ENCODE data around the gene ADAMTS2.

ADAMTS2 gene

GRCh38 chr5:179275941-179276837, 69.1 kb downstream of the ADAMTS2 start:
- Histone ChIP-seq H3F3A (ENCODE audit: insufficient read depth) (no peaks in the 10 kb centered on the region), H3K4me3 (ENCODE audit: insufficient read depth, low read length, poor library complexity, severe bottlenecking) (no peak overlapping the region), H3K27ac (ENCODE audit: low read depth, low read length) (no peak overlapping the region), H3K27me3 (ENCODE audit: low read length) (no peaks in the 10 kb centered on the region), H3K36me3 (ENCODE audit: low read length) (no peaks in the 10 kb centered on the region), H3K79me2 (ENCODE audit: insufficient read depth, low read length) (no peaks in the 10 kb centered on the region), H3K9me3 (ENCODE audit: insufficient read depth, low read length) (no peaks in the 10 kb centered on the region), H3K4me2 (ENCODE audit: low read depth, low read length, poor library complexity, severe bottlenecking) (no peak overlapping the region), H2AFZ (ENCODE audit: low read depth, low read length, severe bottlenecking) (no peak overlapping the region), H3K9me2 (replicated peaks; ENCODE audit: insufficient read depth, low read length) (no peaks in the 10 kb centered on the region), H4K20me1 (ENCODE audit: low read depth, low read length) (no peaks in the 10 kb centered on the region), H3K9ac (ENCODE audit: low read length) (no peak overlapping the region)
- TF ChIP-seq EZH2phosphoT487 (conservative IDR thresholded peaks at IDR 0.05; ENCODE audit: low read length): no peak
- TF ChIP-seq, protein P1, sequence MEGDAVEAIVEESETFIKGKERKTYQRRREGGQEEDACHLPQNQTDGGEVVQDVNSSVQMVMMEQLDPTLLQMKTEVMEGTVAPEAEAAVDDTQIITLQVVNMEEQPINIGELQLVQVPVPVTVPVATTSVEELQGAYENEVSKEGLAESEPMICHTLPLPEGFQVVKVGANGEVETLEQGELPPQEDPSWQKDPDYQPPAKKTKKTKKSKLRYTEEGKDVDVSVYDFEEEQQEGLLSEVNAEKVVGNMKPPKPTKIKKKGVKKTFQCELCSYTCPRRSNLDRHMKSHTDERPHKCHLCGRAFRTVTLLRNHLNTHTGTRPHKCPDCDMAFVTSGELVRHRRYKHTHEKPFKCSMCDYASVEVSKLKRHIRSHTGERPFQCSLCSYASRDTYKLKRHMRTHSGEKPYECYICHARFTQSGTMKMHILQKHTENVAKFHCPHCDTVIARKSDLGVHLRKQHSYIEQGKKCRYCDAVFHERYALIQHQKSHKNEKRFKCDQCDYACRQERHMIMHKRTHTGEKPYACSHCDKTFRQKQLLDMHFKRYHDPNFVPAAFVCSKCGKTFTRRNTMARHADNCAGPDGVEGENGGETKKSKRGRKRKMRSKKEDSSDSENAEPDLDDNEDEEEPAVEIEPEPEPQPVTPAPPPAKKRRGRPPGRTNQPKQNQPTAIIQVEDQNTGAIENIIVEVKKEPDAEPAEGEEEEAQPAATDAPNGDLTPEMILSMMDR (IDR thresholded peaks at IDR 0.05; ENCODE audit: insufficient read depth, low read length, poor library complexity, severe bottlenecking): no peak

DNA sequence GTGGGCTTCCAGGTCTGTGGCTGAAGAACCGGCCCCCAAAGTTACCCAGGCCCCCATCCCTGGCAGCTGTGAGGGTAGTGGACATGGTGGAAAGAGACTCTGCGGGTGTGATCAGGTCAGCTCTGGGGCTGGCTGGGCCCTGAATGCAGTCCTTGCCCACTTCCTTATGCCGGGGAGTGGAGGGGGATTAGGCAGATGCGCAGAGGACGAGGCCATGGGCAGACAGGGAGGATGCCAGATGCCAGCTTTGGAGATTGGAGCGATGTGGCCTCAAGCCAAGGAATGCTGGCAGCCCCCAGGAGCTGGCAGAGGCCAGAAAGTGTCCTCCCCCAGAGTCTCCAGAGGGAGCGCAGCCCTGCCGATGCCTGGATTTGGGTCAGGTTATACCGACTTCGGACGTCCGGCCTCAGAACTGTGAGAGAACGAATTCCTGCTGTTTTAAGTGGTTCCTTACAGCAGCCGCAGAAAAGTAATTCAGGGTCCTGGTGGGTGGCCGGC, 69.8 kb downstream of the ADAMTS2 start:
- no peak overlapping the region for H2AFZ ChIP-seq (ENCODE audit: low read depth, low read length, severe bottlenecking)
- H4K20me1 ChIP-seq (ENCODE audit: low read depth, low read length): no peaks in the 10 kb centered on the region
- H3K27ac ChIP-seq (ENCODE audit: low read depth, low read length): no peak overlapping the region
- no peaks in the 10 kb centered on the region for H3F3A ChIP-seq (ENCODE audit: insufficient read depth)
- H3K27me3 ChIP-seq (ENCODE audit: low read length): no peaks in the 10 kb centered on the region
- no peaks in the 10 kb centered on the region for H3K79me2 ChIP-seq (ENCODE audit: insufficient read depth, low read length)
- no peak for TF ChIP-seq EZH2phosphoT487 (conservative IDR thresholded peaks at IDR 0.05; ENCODE audit: low read length)
- TF ChIP-seq, protein P1 (IDR thresholded peaks at IDR 0.05; ENCODE audit: insufficient read depth, low read length, poor library complexity, severe bottlenecking): no peak
- no peak overlapping the region for H3K4me2 ChIP-seq (ENCODE audit: low read depth, low read length, poor library complexity, severe bottlenecking)
- H3K9ac ChIP-seq (ENCODE audit: low read length): no peak overlapping the region
- no peaks in the 10 kb centered on the region for H3K9me3 ChIP-seq (ENCODE audit: insufficient read depth, low read length)
- H3K4me3 ChIP-seq (ENCODE audit: insufficient read depth, low read length, poor library complexity, severe bottlenecking): no peak overlapping the region
- H3K9me2 ChIP-seq (replicated peaks; ENCODE audit: insufficient read depth, low read length): no peaks in the 10 kb centered on the region
- H3K36me3 ChIP-seq (ENCODE audit: low read length): no peaks in the 10 kb centered on the region

DNA sequence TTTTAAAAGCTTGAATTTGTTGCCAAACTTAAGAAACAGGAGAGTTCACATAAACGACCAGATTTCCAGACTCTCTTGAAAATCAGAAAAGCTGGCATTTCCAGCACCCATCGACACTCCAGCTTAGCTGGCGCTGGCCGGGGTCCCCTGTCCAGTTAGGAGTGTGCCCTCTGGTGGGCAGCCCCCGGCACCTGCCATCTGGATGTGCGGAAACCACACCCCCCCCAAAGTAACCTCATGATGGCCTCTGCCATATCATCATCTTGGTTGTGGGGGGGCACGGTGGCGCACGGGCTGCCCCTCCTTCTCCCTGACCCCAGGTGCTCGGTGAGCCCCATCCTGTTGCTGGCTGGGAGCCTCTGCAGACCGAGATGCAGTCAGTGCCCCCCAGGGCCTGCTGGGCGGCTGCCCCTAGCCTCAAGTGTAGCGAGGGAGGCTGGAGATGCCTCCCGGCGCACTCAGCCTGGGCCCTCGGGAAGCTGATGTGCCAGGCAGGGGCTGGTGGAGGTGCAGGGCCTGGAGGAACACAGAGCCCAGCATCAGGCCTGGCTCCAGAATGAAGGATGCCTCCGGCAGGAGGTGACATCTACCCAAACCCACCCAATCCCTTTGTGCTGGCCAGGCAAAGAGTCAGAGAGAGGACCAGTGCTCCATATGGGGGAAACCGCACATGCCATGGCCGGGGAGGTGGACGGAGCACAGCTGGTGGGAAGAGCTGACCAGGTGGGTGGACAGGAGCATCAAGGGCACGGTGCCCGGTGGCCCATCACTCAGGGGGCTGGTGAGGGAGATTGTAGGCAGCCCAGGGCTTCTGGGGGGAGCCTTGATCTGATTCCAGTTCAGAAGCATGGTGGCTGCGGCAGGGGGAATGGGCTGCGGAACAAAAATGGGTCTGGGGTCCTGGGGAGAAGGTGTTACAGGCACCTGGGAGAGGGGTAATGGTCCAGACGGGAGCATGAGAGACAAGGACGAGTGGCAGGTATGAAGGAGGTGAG, 70.6 kb downstream of the ADAMTS2 start:
- no peak overlapping the region for H3K4me3 ChIP-seq (ENCODE audit: insufficient read depth, low read length, poor library complexity, severe bottlenecking)
- no peaks in the 10 kb centered on the region for H3K79me2 ChIP-seq (ENCODE audit: insufficient read depth, low read length)
- no peak overlapping the region for H3K4me2 ChIP-seq (ENCODE audit: low read depth, low read length, poor library complexity, severe bottlenecking)
- H3K36me3 ChIP-seq (ENCODE audit: low read length): no peaks in the 10 kb centered on the region
- no peaks in the 10 kb centered on the region for H3K9me3 ChIP-seq (ENCODE audit: insufficient read depth, low read length)
- H3K9me2 ChIP-seq (replicated peaks; ENCODE audit: insufficient read depth, low read length): no peaks in the 10 kb centered on the region
- no peaks in the 10 kb centered on the region for H3F3A ChIP-seq (ENCODE audit: insufficient read depth)
- TF ChIP-seq, protein P1 (IDR thresholded peaks at IDR 0.05; ENCODE audit: insufficient read depth, low read length, poor library complexity, severe bottlenecking): no peak
- no peaks in the 10 kb centered on the region for H3K27me3 ChIP-seq (ENCODE audit: low read length)
- H3K9ac ChIP-seq (ENCODE audit: low read length): no peak overlapping the region
- H2AFZ ChIP-seq (ENCODE audit: low read depth, low read length, severe bottlenecking): no peak overlapping the region
- H3K27ac ChIP-seq (ENCODE audit: low read depth, low read length): no peak overlapping the region
- H4K20me1 ChIP-seq (ENCODE audit: low read depth, low read length): no peaks in the 10 kb centered on the region
